A549 (cell line): Measurements from ENCODE around the gene WRAP53.

ENCODE experiments used
- CBX8 ChIP-seq: fragments of 200-600 bp; sonication (generic); IDR thresholded peaks from 2 replicates; pipeline ENCODE4 v1.6.1; 2016
- CTCF ChIP-seq: fragments of >200 bp; sonication (Bioruptor Twin); formaldehyde crosslinking; IDR thresholded peaks from 3 replicates; pipeline ENCODE4 v1.5.1; 2016
- EP300 ChIP-seq, 2 experiments: fragments of >200 bp; sonication (Bioruptor Twin); formaldehyde crosslinking; IDR thresholded peaks; 2 replicates in 1 of 2; 3 replicates in 1 of 2; pipeline ENCODE4 v1.6.1; 2016 to 2017
- MAZ ChIP-seq: fragments of 150-350 bp; IDR thresholded peaks from 2 replicates; pipeline ENCODE4 v1.6.1; 2014; ENCODE audit warnings: antibody characterized with exemption, low read depth, low read length, borderline replicate concordance
- PBX3 ChIP-seq: IDR thresholded peaks from 2 replicates; pipeline ENCODE4 v1.6.1; 2012
- POLR2A ChIP-seq: IDR thresholded peaks from 2 replicates; pipeline ENCODE4 v1.6.1; 2012; ENCODE audit warnings: mild to moderate bottlenecking, low read length
- POLR2AphosphoS2 ChIP-seq: conservative IDR thresholded peaks from 2 replicates; pipeline ENCODE4 v1.6.1; 2012; ENCODE audit warnings: low read length, improper control_type of control experiment, inconsistent platforms
- RNF2 ChIP-seq: fragments of 200-600 bp; sonication (generic); IDR thresholded peaks from 2 replicates; pipeline ENCODE4 v1.6.1; 2016; ENCODE audit warnings: low read depth, mild to moderate bottlenecking, antibody characterized with exemption, moderate library complexity, borderline replicate concordance
- TF ChIP-seq, protein P1 (sequence below): IDR thresholded peaks from 2 replicates; pipeline ENCODE4 v1.6.1; 2012

GRCh38 chr17:7701681-7702080 is 13.4 kb downstream of the WRAP53 start:
- TF ChIP-seq POLR2AphosphoS2, result no peak
- TF ChIP-seq, protein P1, sequence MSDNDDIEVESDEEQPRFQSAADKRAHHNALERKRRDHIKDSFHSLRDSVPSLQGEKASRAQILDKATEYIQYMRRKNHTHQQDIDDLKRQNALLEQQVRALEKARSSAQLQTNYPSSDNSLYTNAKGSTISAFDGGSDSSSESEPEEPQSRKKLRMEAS, result no peak
- TF ChIP-seq CTCF, result no peak
- TF ChIP-seq MAZ, result no peak
- no peak for TF ChIP-seq POLR2A
- TF ChIP-seq EP300 (IDR thresholded peaks at IDR 0.05), result no peak
- no peak for TF ChIP-seq CBX8
- no peak for TF ChIP-seq PBX3
- no peak for TF ChIP-seq RNF2
